ENCODE results near the gene ICA1.
A peak's percentile ranks its signal among the peaks of the same experiment; 100 is the strongest.

The ICA1 gene

GRCh38 chr7:8149222-8149621 is 112.7 kb downstream of the ICA1 start:
- Mint-ChIP-seq H3K9me3 (peaks cover 10% of the 10 kb centered on the region), H3K27ac (no peak overlapping the region), H3K4me3 (no peak overlapping the region), H3K36me3 (peaks cover 15% of the 10 kb centered on the region), H3K4me1 (peaks cover 25% of the 10 kb centered on the region)
- DNase-seq (ENCODE audit: low spot score in 2 of 2) (no peak), ATAC-seq (no peak)

DNA sequence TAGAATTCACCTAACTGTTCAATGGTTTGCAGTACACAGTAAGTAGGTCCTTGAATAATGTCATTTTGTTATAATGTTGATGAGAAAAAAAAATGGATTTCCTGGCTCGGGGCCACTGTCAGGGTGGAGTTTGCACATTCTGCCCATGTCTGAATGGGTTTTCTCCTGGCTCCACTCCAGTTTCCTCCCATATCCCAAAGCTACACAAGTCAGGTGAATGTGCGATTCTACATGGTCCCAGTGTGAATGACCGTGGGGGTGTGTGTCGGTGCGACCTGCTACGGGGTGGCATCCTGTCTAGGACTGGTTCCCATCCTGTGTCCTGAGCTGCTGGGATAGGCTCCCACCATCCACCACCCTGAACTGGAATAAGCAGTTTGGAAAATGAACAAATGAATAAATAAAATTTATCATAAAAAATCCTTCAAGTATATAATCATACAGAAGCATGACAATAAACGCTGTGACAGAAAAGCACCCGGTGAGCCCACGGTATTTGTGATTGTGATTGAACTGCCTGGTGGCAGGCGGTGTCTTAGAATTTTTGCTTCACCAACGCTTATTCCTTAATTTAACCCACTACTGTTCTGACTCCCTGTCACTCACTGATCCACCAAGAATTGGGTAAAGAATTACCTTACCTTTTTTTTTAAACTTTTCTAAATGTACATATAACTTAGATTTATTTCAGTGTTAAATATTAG is 114.1 kb downstream of the ICA1 start:
- DNase-seq (ENCODE audit: low spot score in 2 of 2) (no peak), ATAC-seq (no peak)
- H3K9me3 Mint-ChIP-seq, result peaks cover 6% of the 10 kb centered on the region
- no peak overlapping the region for H3K27ac Mint-ChIP-seq
- H3K36me3 Mint-ChIP-seq, result peaks cover 10% of the 10 kb centered on the region
- no peak overlapping the region for H3K4me3 Mint-ChIP-seq
- H3K4me1 Mint-ChIP-seq, result peaks cover 19% of the 10 kb centered on the region

- Mint-ChIP-seq H3K36me3 (peaks cover under 1% of the 10 kb centered on the region), H3K4me3 (no peak overlapping the region), H3K4me1 (peaks cover 10% of the 10 kb centered on the region), H3K27ac (peak overlapping the region; percentile 13), H3K9me3 (peaks cover 4% of the 10 kb centered on the region)
- no peak for DNase-seq (ENCODE audit: low spot score in 2 of 2)
- ATAC-seq, result no peak
These were observed 115.1 kb downstream of the ICA1 start for GRCh38 chr7:8146788-8147413.

- ATAC-seq (no peak), DNase-seq (ENCODE audit: low spot score in 2 of 2) (no peak)
- H3K4me1 Mint-ChIP-seq, result peaks cover 10% of the 10 kb centered on the region
- H3K4me3 Mint-ChIP-seq, result no peak overlapping the region
- no peaks in the 10 kb centered on the region for H3K36me3 Mint-ChIP-seq
- H3K9me3 Mint-ChIP-seq, result no peaks in the 10 kb centered on the region
- no peak overlapping the region for H3K27ac Mint-ChIP-seq
These were observed 115.7 kb downstream of the ICA1 start for GRCh38 chr7:8146106-8146787.

DNA sequence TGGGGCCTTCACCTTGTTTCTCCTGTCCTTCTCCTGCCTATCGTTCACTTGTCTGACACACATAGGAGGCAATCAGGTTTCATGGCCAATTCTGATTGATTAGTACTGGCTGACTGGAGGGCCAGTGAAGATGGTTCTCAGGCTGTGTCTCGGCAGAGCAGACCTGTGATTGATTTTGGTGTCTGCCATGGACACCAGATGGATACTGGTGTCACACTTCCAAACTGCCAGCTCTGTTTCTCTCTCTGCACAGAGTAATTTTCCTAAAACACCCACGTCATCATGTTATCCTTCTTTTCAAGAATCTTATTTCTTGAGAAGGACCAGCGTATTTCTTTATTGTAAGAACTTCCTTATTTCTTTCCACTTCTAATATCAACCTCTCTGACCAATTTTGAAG is 117.1 kb downstream of the ICA1 start:
- Mint-ChIP-seq H3K27ac (no peak overlapping the region), H3K4me3 (no peak overlapping the region), H3K4me1 (peaks cover 10% of the 10 kb centered on the region)

DNA sequence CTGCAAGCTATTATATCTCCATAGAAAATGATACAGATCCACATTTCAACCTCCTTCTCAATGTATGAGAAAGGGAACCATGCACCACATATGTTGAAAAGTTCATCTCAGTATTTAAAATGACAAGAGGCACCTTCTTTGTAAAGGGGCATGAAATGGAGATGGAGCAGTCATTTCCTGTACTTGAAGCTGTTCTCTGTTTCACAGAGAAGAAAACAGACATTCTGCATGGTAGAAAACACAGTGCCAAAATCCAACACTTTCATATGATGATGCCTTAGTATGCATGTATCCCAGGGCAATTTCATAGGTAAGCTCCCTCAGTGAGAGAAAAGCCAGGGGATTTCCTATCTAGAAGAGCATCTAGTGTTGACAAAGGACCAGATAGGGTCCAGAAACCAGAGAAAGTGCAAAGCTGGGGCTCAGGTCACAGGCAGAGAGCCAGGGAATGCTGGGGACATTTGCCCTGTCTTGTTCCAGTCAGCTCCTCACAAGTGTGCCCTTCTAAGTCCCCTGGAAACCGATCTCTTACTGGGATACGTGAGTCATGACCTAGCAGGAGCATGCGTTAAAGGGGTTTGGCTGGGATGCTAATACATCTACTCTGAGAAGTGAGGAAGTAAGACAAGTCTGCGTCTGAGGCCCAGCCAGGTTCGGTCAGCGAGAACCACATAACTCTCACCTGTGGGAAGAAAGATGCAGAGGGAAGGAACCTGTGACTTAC is 118.7 kb downstream of the ICA1 start:
- Mint-ChIP-seq H3K36me3 (no peaks in the 10 kb centered on the region), H3K4me3 (no peak overlapping the region), H3K27ac (no peak overlapping the region), H3K4me1 (peaks cover under 1% of the 10 kb centered on the region), H3K9me3 (no peaks in the 10 kb centered on the region)
- ATAC-seq (no peak), DNase-seq (ENCODE audit: low spot score in 2 of 2) (no peak)

More for the DNA sequence above, 117.1 kb downstream of the ICA1 start:
- DNase-seq (ENCODE audit: low spot score in 2 of 2) (no peak), ATAC-seq (no peak)
- Mint-ChIP-seq H3K9me3 (no peaks in the 10 kb centered on the region), H3K36me3 (no peaks in the 10 kb centered on the region)

DNA sequence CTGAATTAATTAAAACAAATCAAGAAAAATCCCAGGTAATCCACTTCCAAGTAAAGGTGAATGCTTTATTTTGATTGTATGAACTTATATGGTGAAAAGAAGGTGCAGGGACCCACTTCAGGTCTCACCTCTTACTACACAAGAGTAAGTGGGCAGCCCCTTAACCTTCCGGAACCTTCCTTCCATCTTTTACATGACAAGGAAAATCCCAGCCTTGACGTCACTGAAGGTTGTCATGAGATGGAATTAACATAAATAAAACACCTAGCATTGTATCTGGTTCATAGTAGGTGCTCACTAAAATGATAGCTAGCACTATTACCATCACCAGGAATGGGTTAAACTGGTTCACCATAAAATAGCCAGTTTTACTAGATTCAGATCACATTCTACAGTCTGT is 119.5 kb downstream of the ICA1 start:
- Mint-ChIP-seq H3K36me3 (no peaks in the 10 kb centered on the region), H3K9me3 (no peaks in the 10 kb centered on the region), H3K27ac (no peak overlapping the region), H3K4me3 (no peak overlapping the region), H3K4me1 (peaks cover 4% of the 10 kb centered on the region)
- no peak for DNase-seq (ENCODE audit: low spot score in 2 of 2)
- ATAC-seq, result no peak

- Mint-ChIP-seq H3K27ac (no peak overlapping the region), H3K9me3 (no peaks in the 10 kb centered on the region), H3K4me3 (no peak overlapping the region), H3K36me3 (no peaks in the 10 kb centered on the region), H3K4me1 (peaks cover 4% of the 10 kb centered on the region)
- no peak for ATAC-seq
- no peak for DNase-seq (ENCODE audit: low spot score in 2 of 2)
These were observed 120.9 kb downstream of the ICA1 start for GRCh38 chr7:8141070-8141469.

- H3K27ac Mint-ChIP-seq, result no peak overlapping the region
- DNase-seq (ENCODE audit: low spot score in 2 of 2) (no peak), ATAC-seq (no peak)
- H3K4me1 Mint-ChIP-seq, result peaks cover 47% of the 10 kb centered on the region
- H3K36me3 Mint-ChIP-seq, result no peaks in the 10 kb centered on the region
- no peak overlapping the region for H3K4me3 Mint-ChIP-seq
- H3K9me3 Mint-ChIP-seq, result no peaks in the 10 kb centered on the region
These were observed 125.8 kb downstream of the ICA1 start for GRCh38 chr7:8136051-8136730.

- Mint-ChIP-seq H3K4me1 (peaks cover 54% of the 10 kb centered on the region), H3K36me3 (no peaks in the 10 kb centered on the region), H3K4me3 (no peak overlapping the region), H3K9me3 (no peaks in the 10 kb centered on the region), H3K27ac (no peak overlapping the region)
- no peak for DNase-seq (ENCODE audit: low spot score in 2 of 2)
- peak; percentile 78 for ATAC-seq
These were observed 126.5 kb downstream of the ICA1 start for GRCh38 chr7:8135417-8135816.

- Mint-ChIP-seq H3K4me1 (peaks cover 64% of the 10 kb centered on the region), H3K27ac (peak overlapping the region; percentile 38), H3K4me3 (peak overlapping the region; percentile 39), H3K9me3 (no peaks in the 10 kb centered on the region), H3K36me3 (no peaks in the 10 kb centered on the region)
- peak; percentile 83 for ATAC-seq
- DNase-seq (ENCODE audit: low spot score in 2 of 2), result peak in 1 of 2 donors; percentile 78
These were observed 127.8 kb downstream of the ICA1 start for GRCh38 chr7:8134089-8134733.

GRCh38 chr7:8133188-8133848 is 128.6 kb downstream of the ICA1 start:
- peak overlapping the region; percentile 38 for H3K27ac Mint-ChIP-seq
- peaks cover 4% of the 10 kb centered on the region for H3K36me3 Mint-ChIP-seq
- H3K9me3 Mint-ChIP-seq, result no peaks in the 10 kb centered on the region
- peak overlapping the region; percentile 39 for H3K4me3 Mint-ChIP-seq
- peaks cover 73% of the 10 kb centered on the region for H3K4me1 Mint-ChIP-seq
- ATAC-seq (no peak), DNase-seq (ENCODE audit: low spot score in 2 of 2) (no peak)

DNA sequence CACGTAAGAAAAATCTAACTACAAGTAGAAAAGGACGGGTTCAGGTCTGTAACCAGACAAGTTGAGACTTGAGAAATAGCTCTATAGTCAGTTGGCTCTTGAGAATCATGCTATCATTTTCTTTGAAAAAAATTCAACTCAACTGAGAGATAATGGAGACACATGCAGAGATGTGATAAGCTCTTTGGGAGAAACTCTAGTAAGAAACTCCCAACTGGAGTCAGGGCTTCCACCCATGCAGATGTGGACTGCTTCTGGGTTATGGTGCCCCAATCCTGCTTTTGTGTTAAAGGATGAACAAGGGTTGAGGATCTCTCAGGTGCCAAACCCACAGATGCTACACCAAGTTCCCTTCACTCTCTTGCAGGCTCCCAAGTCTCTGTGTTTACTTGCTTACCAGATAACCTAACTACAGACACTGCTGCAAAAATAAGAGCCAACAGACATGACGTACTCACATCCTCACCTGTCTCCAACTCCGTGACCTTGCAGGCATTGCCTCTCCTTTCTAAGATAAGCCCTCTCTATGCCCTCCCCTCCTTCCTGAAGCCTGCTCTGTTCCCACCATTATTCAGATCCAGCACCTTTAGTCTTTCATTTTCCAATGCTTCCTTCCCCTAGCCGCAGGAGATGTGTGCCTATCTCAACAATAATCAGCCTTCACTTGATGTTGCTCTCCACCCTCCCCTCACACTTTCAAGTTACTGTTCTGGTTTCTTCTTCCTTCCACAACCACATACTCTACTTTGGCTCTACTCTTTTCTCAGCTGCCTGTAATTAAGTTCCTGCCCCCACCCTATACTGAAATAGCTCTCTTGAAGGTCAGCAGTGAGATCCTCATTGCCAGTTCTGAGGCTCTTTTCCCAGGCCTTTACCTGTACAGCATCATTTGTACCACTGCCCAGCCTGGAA is 130.0 kb downstream of the ICA1 start:
- peaks cover 4% of the 10 kb centered on the region for H3K36me3 Mint-ChIP-seq
- peak overlapping the region; percentile 24 for H3K4me3 Mint-ChIP-seq
- peaks cover 82% of the 10 kb centered on the region for H3K4me1 Mint-ChIP-seq
- no peak overlapping the region for H3K27ac Mint-ChIP-seq
- ATAC-seq (peak; percentile 35), DNase-seq (ENCODE audit: low spot score in 2 of 2) (no peak)
- H3K9me3 Mint-ChIP-seq, result no peaks in the 10 kb centered on the region

Measured in stimulated activated effector memory CD8-positive, alpha-beta T cell treated with anti-CD3 and anti-CD28 coated beads, Interleukin-12 subunit alpha, Interleukin-12 subunit beta, amount 100 ng/mL, for 72 hours (primary cell).